Mesenchymal stem cell (in vitro differentiated cells and primary cell): ENCODE data around the gene ELK4.
A peak's percentile ranks its signal among the peaks of the same experiment; 100 is the strongest.

ENCODE experiments used
- DNase-seq: peaks from one replicate; pipeline ENCODE4 v3.0.0-alpha.2; 2013
- H2AFZ ChIP-seq: one replicate; pipeline ENCODE4 v1.6.1; 2013; ENCODE audit warnings: low read depth, mild to moderate bottlenecking, control low read depth, inconsistent platforms, low read length, moderate library complexity
- H2AK5ac ChIP-seq: 2 replicates; pipeline ENCODE4 v1.6.1; 2013; ENCODE audit warnings: low read length, moderate library complexity, mild to moderate bottlenecking, inconsistent platforms; ENCODE audit not compliant: severe bottlenecking
- H2BK120ac ChIP-seq: one replicate; pipeline ENCODE4 v1.6.1; 2013; ENCODE audit warnings: low read depth, mild to moderate bottlenecking, inconsistent platforms, low read length, moderate library complexity
- H2BK12ac ChIP-seq, 2 experiments: one replicate each; pipeline ENCODE4 v1.6.1; 2013; ENCODE audit warnings: inconsistent platforms in 2 of 2, low read length in 2 of 2, mild to moderate bottlenecking in 2 of 2, moderate library complexity in 2 of 2, control low read depth in 1 of 2
- H2BK15ac ChIP-seq: one replicate; pipeline ENCODE4 v1.6.1; 2013; ENCODE audit warnings: mild to moderate bottlenecking, low read depth, inconsistent platforms; ENCODE audit not compliant: poor library complexity, severe bottlenecking
- H2BK5ac ChIP-seq: 2 replicates; pipeline ENCODE4 v1.6.1; 2013; ENCODE audit warnings: low read depth, mild to moderate bottlenecking, low read length, control low read depth, inconsistent platforms; ENCODE audit not compliant: poor library complexity, severe bottlenecking
- H3K14ac ChIP-seq, 2 experiments: one replicate each; pipeline ENCODE4 v1.6.1; 2013; ENCODE audit warnings: inconsistent platforms in 2 of 2, low read length in 2 of 2, control low read depth in 1 of 2, mild to moderate bottlenecking in 1 of 2, moderate library complexity in 1 of 2
- H3K18ac ChIP-seq, 2 experiments: one replicate each; pipeline ENCODE4 v1.6.1; 2013; ENCODE audit warnings: inconsistent platforms in 2 of 2, low read length in 2 of 2, control low read depth in 1 of 2, low read depth in 1 of 2, mild to moderate bottlenecking in 1 of 2
- H3K23ac ChIP-seq, 2 experiments: one replicate each; pipeline ENCODE4 v1.6.1; 2013; ENCODE audit warnings: inconsistent platforms in 2 of 2, low read length in 2 of 2, mild to moderate bottlenecking in 2 of 2, moderate library complexity in 2 of 2, control low read depth in 1 of 2
- H3K27ac ChIP-seq: 2 replicates; pipeline ENCODE4 v1.5.1; 2013; ENCODE audit warnings: mild to moderate bottlenecking, moderate library complexity, low read length, control low read depth, inconsistent platforms; ENCODE audit not compliant: poor library complexity, severe bottlenecking
- H3K27me3 ChIP-seq, 2 experiments: 2 replicates each; pipeline versions ENCODE4 v1.6.1 to v1.7.0; 2013; ENCODE audit warnings: low read length in 2 of 2, mild to moderate bottlenecking in 2 of 2, moderate library complexity in 2 of 2, control low read depth in 1 of 2, inconsistent platforms in 1 of 2; ENCODE audit not compliant: control insufficient read depth in 1 of 2, insufficient read depth in 1 of 2
- H3K36me3 ChIP-seq, 2 experiments: 2 replicates each; pipeline versions ENCODE4 v1.6.1 to v1.7.0; 2013; ENCODE audit warnings: low read length in 2 of 2, control low read depth in 1 of 2, inconsistent platforms in 1 of 2, low read depth in 1 of 2, mild to moderate bottlenecking in 1 of 2; ENCODE audit not compliant: insufficient read depth in 2 of 2, control insufficient read depth in 1 of 2
- H3K4ac ChIP-seq, 2 experiments: one replicate each; pipeline ENCODE4 v1.6.1; 2013; ENCODE audit warnings: inconsistent platforms in 2 of 2, low read length in 2 of 2, mild to moderate bottlenecking in 2 of 2, moderate library complexity in 2 of 2, control low read depth in 1 of 2, low read depth in 1 of 2
- H3K4me1 ChIP-seq: 2 replicates; pipeline ENCODE4 v1.6.1; 2013; ENCODE audit warnings: low read depth, low read length, control low read depth; ENCODE audit not compliant: control insufficient read depth, insufficient read depth
- H3K4me2 ChIP-seq: 2 replicates; pipeline ENCODE4 v1.6.1; 2013; ENCODE audit warnings: low read length, mild to moderate bottlenecking, inconsistent platforms; ENCODE audit not compliant: poor library complexity, severe bottlenecking
- H3K4me3 ChIP-seq, 2 experiments: 2 replicates each; pipeline versions ENCODE4 v1.5.1 to v1.7.0; 2013; ENCODE audit warnings: low read length in 2 of 2, mild to moderate bottlenecking in 2 of 2, control low read depth in 1 of 2, low read depth in 1 of 2; ENCODE audit not compliant: insufficient read depth in 1 of 2
- H3K79me1 ChIP-seq: replicated peaks from 2 replicates; pipeline ENCODE4 v1.6.1; 2013; ENCODE audit warnings: mild to moderate bottlenecking, control low read depth, low read length, inconsistent platforms; ENCODE audit not compliant: poor library complexity, severe bottlenecking
- H3K9ac ChIP-seq: 2 replicates; pipeline ENCODE4 v1.7.0; 2013; ENCODE audit warnings: mild to moderate bottlenecking, low read length, moderate library complexity
- H3K9me3 ChIP-seq: 2 replicates; pipeline ENCODE4 v1.7.0; 2013; ENCODE audit warnings: mild to moderate bottlenecking, low read length; ENCODE audit not compliant: control insufficient read depth
- H4K8ac ChIP-seq: one replicate; pipeline ENCODE4 v1.6.1; 2013; ENCODE audit warnings: inconsistent platforms, mild to moderate bottlenecking, low read length, moderate library complexity
- H4K91ac ChIP-seq: one replicate; pipeline ENCODE4 v1.6.1; 2013; ENCODE audit warnings: mild to moderate bottlenecking, low read length, inconsistent platforms
- WGBS: methylation state at CpG from one replicate; pipeline ENCODE4 v1.1.7; 2013; ENCODE audit warnings: mixed read lengths; 5-methylcytosine and 5-hydroxymethylcytosine counted together

ELK4 gene

DNA sequence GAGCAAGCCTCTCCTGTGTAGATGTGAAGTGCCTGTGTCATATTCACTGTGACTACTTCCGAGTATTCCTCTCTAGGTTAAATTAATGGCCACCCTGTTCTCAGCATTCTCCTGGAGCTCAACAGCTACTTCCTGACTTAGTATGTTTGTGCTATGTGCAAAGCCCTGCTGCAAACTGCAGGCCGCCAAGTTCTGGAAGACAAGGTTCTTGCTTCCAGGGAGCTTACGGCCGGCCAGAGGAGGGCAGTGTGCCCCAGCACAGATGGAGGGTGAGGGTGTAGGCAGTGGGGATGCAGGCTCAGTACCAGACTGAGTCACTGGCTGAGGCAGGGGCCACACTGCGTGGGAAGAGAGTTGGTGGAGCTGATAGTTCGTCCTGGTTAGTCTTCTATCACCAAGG lies 43.2 kb downstream of the ELK4 start:
- Histone ChIP-seq H4K8ac (no peak overlapping the region), H3K79me1 (no peaks in the 10 kb centered on the region), H2BK12ac (no peak overlapping the region), H3K23ac (no peak overlapping the region), H2BK5ac (no peak overlapping the region), H3K27me3 (peaks cover 0 to 22% of the 10 kb centered on the region in 2 experiments), H3K4me3 (no peak overlapping the region), H2BK15ac (no peak overlapping the region), H3K4ac (no peak overlapping the region), H3K36me3 (no peaks in the 10 kb centered on the region), H3K18ac (peak overlapping the region; percentile 16 to 38), H3K4me1 (peaks cover 3% of the 10 kb centered on the region), H3K9me3 (no peaks in the 10 kb centered on the region), H2AK5ac (no peak overlapping the region), H3K9ac (no peak overlapping the region), H3K27ac (no peak overlapping the region), H2BK120ac (no peak overlapping the region), H4K91ac (no peak overlapping the region), H3K14ac (no peak overlapping the region), H2AFZ (no peak overlapping the region), H3K4me2 (no peak overlapping the region)
- 55% methylated on average over 6 of the region's 6 CpGs for WGBS
- peak; percentile 60 for DNase-seq

GRCh38 chr1:205587581-205587980 lies 44.2 kb downstream of the ELK4 start:
- Histone ChIP-seq H3K36me3 (no peaks in the 10 kb centered on the region), H2BK15ac (no peak overlapping the region), H3K9ac (no peak overlapping the region), H2BK12ac (no peak overlapping the region), H2BK5ac (no peak overlapping the region), H3K4me2 (no peak overlapping the region), H3K27me3 (peaks cover 5 to 33% of the 10 kb centered on the region in 2 experiments), H3K23ac (no peak overlapping the region), H3K4me3 (no peak overlapping the region), H3K9me3 (no peaks in the 10 kb centered on the region), H3K27ac (no peak overlapping the region), H2BK120ac (no peak overlapping the region), H3K4ac (no peak overlapping the region), H3K18ac (no peak overlapping the region), H4K8ac (no peak overlapping the region), H2AFZ (no peak overlapping the region), H3K79me1 (no peaks in the 10 kb centered on the region), H3K14ac (no peak overlapping the region), H4K91ac (no peak overlapping the region), H3K4me1 (peaks cover 3% of the 10 kb centered on the region), H2AK5ac (no peak overlapping the region)
- no peak for DNase-seq
- WGBS, result 86% methylated on average over 4 of the region's 4 CpGs

GRCh38 chr1:205585835-205586785 lies 45.7 kb downstream of the ELK4 start:
- no peak overlapping the region for H3K4me2 ChIP-seq
- H2AK5ac ChIP-seq, result no peak overlapping the region
- H4K91ac ChIP-seq, result no peak overlapping the region
- no peak overlapping the region for H2BK120ac ChIP-seq
- no peaks in the 10 kb centered on the region for H3K36me3 ChIP-seq
- H3K18ac ChIP-seq, result no peak overlapping the region
- H2BK5ac ChIP-seq, result no peak overlapping the region
- no peak overlapping the region for H4K8ac ChIP-seq
- H3K27ac ChIP-seq, result no peak overlapping the region
- no peak overlapping the region for H2AFZ ChIP-seq
- H3K4me1 ChIP-seq, result no peaks in the 10 kb centered on the region
- H3K9ac ChIP-seq, result no peak overlapping the region
- no peaks in the 10 kb centered on the region for H3K79me1 ChIP-seq
- peaks cover 20 to 48% of the 10 kb centered on the region in 2 experiments for H3K27me3 ChIP-seq
- no peak overlapping the region for H3K14ac ChIP-seq
- H3K4ac ChIP-seq, result no peak overlapping the region
- DNase-seq, result no peak
- no peak overlapping the region for H3K4me3 ChIP-seq
- no peak overlapping the region for H2BK12ac ChIP-seq
- no peaks in the 10 kb centered on the region for H3K9me3 ChIP-seq
- H2BK15ac ChIP-seq, result no peak overlapping the region
- WGBS, result 84% methylated on average over 12 of the region's 13 CpGs
- no peak overlapping the region for H3K23ac ChIP-seq

DNA sequence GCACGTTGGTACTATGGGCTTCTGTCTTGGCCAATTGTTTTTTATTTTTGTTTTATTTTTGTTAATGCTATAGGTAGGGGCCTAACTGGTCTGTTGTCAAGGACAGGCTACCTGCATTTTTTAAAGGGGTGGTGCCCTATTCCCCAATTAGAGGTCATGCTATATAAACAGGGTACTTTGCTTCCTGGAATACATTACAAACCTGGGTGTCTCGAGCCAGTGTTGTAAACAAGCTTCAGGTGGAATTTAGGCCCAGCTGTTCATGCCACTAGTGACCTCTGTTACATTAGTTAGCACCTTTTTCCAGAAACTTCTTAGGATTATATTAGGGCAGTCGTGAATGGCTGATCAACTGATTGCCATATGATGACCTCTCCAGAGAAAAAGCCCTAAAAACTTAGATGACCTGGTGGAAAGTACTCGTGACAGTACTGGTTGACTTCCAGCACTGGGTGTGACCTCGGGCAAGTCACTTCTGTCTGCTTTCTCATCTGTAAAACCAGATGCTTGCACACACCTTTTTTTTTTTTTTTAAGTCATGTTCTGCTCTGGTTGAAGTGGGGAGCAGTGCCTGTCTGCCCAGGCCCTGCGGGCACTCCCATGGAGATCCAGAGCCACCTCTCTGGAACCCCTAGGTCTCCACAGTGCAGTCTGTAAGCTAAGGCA lies 46.5 kb downstream of the ELK4 start:
- Histone ChIP-seq H3K18ac (no peak overlapping the region), H4K8ac (no peak overlapping the region), H3K27me3 (peaks cover 28 to 56% of the 10 kb centered on the region in 2 experiments), H3K14ac (no peak overlapping the region), H3K4me1 (no peaks in the 10 kb centered on the region), H2BK5ac (no peak overlapping the region), H3K36me3 (no peaks in the 10 kb centered on the region), H3K79me1 (no peaks in the 10 kb centered on the region), H2AFZ (no peak overlapping the region), H4K91ac (no peak overlapping the region), H3K4ac (no peak overlapping the region), H2AK5ac (no peak overlapping the region), H3K23ac (no peak overlapping the region), H2BK12ac (no peak overlapping the region), H3K4me3 (no peak overlapping the region), H3K9ac (no peak overlapping the region), H3K4me2 (no peak overlapping the region), H2BK120ac (no peak overlapping the region), H2BK15ac (no peak overlapping the region), H3K9me3 (no peaks in the 10 kb centered on the region), H3K27ac (no peak overlapping the region)
- DNase-seq, result no peak
- WGBS, result 84% methylated on average over 6 of the region's 6 CpGs
